Dendritic cell treated with granulocyte-macrophage colony-stimulating factor and Interleukin-4, amounts not matched to agents 40 ng/mL and 50 ng/mL, for 4 days (primary cell): ENCODE data around the gene GNB5.
"Not testable (repeated sequence)": the region's sequence is repeated elsewhere in the genome, so short reads cannot be mapped to it uniquely, and the experiment has no call there.

Experiments
- H3K27ac Mint-ChIP-seq: one replicate; pipeline ENCODE4 v1.8.0; 2022; ENCODE audit warnings: mild to moderate bottlenecking, mixed read lengths
- H3K27me3 Mint-ChIP-seq: one replicate; pipeline ENCODE4 v1.8.0; 2022; ENCODE audit warnings: mild to moderate bottlenecking, mixed read lengths
- H3K36me3 Mint-ChIP-seq: one replicate; pipeline ENCODE4 v1.8.0; 2022; ENCODE audit warnings: low read depth, mixed read lengths
- H3K4me1 Mint-ChIP-seq: one replicate; pipeline ENCODE4 v1.8.0; 2022; ENCODE audit warnings: low read depth, mixed read lengths
- H3K4me3 Mint-ChIP-seq: one replicate; pipeline ENCODE4 v1.8.0; 2022; ENCODE audit warnings: mild to moderate bottlenecking, moderate library complexity, mixed read lengths
- H3K9me3 Mint-ChIP-seq: one replicate; pipeline ENCODE4 v1.8.0; 2022; ENCODE audit warnings: mixed read lengths
- intact Hi-C: fragments of 100-400 bp; cut with micrococcal nuclease; formaldehyde crosslinking; loops from one replicate; pipeline ENCODE4 v1.15.0; 2022

The GNB5 gene

GRCh38 chr15:52171386-52171785, 19.8 kb downstream of the GNB5 start:
- no peaks in the 10 kb centered on the region for H3K4me1 Mint-ChIP-seq
- H3K27me3 Mint-ChIP-seq = no peaks in the 10 kb centered on the region
- H3K9me3 Mint-ChIP-seq = no peaks in the 10 kb centered on the region
- H3K27ac Mint-ChIP-seq = no peak overlapping the region
- intact Hi-C loops = no loop called here
- H3K4me3 Mint-ChIP-seq = no peak overlapping the region
- H3K36me3 Mint-ChIP-seq = no peaks in the 10 kb centered on the region

DNA sequence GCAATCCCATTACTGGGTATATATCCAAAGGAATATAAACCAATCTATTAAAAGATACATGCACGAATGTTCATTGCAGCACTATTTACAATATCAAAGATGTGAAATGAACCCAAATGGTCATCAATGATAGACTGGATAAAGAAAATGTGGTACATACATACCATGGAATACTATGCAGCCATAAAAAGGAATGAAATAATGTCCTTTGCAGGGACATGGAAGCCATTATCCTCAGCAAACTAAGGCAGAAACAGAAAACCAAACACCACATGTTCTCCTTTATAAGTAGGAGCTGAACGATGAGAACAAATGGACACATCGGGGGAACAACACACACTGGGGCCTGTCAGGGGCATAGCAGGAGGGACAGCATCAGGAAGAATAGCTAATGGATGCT, 21.0 kb downstream of the GNB5 start:
- H3K4me3 Mint-ChIP-seq, intact Hi-C loops, H3K9me3 Mint-ChIP-seq, H3K4me1 Mint-ChIP-seq, H3K27me3 Mint-ChIP-seq, H3K27ac Mint-ChIP-seq, H3K36me3 Mint-ChIP-seq: not testable (repeated sequence)

GRCh38 chr15:52165494-52166131, 25.6 kb downstream of the GNB5 start:
- intact Hi-C loops, H3K4me3 Mint-ChIP-seq, H3K36me3 Mint-ChIP-seq, H3K9me3 Mint-ChIP-seq, H3K4me1 Mint-ChIP-seq, H3K27ac Mint-ChIP-seq, H3K27me3 Mint-ChIP-seq: not testable (repeated sequence)

DNA sequence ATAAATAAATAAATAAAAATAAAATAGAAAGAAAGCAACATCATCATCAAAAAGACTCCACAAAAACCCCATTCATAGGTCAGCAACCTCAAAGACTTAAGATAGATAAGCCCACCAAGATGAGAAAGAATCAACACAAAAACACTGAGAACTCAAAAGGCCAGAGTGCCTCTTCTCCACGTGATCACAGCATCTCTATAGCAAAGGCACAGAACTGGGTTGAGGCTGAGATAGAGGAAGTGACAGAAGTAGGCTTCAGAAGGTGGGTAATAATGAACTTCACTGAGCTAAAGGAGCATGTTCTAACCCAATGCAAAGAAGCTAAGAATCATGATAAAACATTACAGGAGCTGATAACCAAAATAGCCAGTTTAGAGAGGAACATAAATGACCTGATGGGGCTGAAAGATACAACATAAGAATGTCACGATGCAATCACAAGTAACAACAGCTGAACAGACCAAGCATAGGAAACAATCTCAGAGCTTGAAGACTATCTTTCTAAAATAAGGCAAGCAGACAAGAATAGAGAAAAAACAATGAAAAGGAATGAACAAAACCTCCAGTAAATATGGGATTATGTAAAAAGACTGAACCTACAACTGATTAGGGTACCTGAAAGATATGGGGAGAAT, 26.4 kb downstream of the GNB5 start:
- H3K9me3 Mint-ChIP-seq = no peaks in the 10 kb centered on the region
- no peaks in the 10 kb centered on the region for H3K36me3 Mint-ChIP-seq
- intact Hi-C loops = no loop called here
- H3K4me3 Mint-ChIP-seq = no peak overlapping the region
- no peaks in the 10 kb centered on the region for H3K27me3 Mint-ChIP-seq
- no peaks in the 10 kb centered on the region for H3K4me1 Mint-ChIP-seq
- H3K27ac Mint-ChIP-seq = no peak overlapping the region

DNA sequence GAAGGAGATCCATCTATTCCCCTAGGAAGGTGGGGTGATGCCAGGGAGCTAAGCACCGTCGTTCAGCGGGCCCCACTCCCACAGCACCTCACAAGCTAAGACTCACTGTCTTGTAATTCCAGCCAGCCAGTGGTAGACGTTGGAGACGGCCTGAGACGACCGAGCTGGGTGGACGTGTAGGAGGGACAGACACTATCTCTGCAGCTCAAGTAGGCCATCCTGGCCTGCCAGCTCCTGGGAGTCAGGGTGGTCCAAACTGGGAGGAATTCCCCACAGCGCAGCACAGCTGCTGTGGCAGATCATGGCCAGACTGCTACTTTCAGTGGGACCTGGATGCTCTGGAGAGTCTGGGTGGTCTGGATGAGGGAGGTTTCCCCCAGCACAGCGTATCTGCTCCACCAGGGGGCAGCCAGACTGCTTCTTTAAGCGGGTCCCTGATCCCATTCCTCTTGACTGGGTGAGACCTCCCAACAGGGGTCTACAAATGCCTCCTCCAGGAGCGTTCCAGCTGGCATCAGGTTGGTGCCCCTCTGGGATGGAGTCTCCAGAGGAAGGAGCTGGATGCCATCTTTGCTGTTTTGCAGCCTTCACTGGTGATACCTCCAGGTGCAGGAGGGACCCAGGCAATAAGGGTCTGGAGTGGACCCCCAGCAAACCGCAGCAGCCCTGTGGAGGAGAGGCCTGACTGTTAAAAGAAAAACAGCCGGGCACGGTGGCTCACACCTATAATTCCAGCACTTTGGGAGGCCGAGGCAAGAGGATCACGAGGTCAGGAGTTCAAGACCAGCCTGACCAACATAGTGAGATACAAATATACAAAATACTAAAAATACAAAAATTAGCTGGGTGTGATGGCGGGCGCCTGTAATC, 27.6 kb downstream of the GNB5 start:
- Mint-ChIP-seq H3K9me3 (no peaks in the 10 kb centered on the region), H3K4me3 (no peak overlapping the region), H3K27ac (no peak overlapping the region), H3K4me1 (no peaks in the 10 kb centered on the region), H3K27me3 (no peaks in the 10 kb centered on the region), H3K36me3 (no peaks in the 10 kb centered on the region)
- intact Hi-C loops = no loop called here

DNA sequence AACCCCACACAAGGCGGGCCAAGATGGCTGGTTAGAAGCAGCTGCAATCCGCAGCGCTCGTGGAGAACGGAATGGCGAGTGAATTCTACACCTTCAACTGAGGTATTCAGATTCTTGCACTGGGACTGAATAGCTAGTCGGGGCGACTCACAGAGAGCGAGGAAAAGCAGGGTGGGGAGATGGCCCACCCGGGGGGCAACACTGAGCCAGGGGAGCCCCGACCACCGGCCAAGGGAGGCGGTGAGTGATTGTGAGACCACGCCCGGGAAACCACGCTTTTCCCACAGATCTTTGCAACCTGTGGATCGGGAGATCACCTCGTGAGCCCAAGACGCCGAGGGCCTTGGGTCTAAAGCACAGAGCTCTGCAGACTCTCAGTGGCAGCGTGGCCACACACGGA, 28.3 kb downstream of the GNB5 start:
- no peaks in the 10 kb centered on the region for H3K9me3 Mint-ChIP-seq
- H3K4me1 Mint-ChIP-seq = no peaks in the 10 kb centered on the region
- H3K27ac Mint-ChIP-seq = no peak overlapping the region
- no peaks in the 10 kb centered on the region for H3K36me3 Mint-ChIP-seq
- no peak overlapping the region for H3K4me3 Mint-ChIP-seq
- no peaks in the 10 kb centered on the region for H3K27me3 Mint-ChIP-seq
- intact Hi-C loops = no loop called here

GRCh38 chr15:52162260-52162659, 28.9 kb downstream of the GNB5 start:
- Mint-ChIP-seq H3K9me3 (no peaks in the 10 kb centered on the region), H3K4me1 (no peaks in the 10 kb centered on the region), H3K36me3 (no peaks in the 10 kb centered on the region), H3K27ac (no peak overlapping the region), H3K4me3 (no peak overlapping the region), H3K27me3 (no peaks in the 10 kb centered on the region)
- intact Hi-C loops = no loop called here

DNA sequence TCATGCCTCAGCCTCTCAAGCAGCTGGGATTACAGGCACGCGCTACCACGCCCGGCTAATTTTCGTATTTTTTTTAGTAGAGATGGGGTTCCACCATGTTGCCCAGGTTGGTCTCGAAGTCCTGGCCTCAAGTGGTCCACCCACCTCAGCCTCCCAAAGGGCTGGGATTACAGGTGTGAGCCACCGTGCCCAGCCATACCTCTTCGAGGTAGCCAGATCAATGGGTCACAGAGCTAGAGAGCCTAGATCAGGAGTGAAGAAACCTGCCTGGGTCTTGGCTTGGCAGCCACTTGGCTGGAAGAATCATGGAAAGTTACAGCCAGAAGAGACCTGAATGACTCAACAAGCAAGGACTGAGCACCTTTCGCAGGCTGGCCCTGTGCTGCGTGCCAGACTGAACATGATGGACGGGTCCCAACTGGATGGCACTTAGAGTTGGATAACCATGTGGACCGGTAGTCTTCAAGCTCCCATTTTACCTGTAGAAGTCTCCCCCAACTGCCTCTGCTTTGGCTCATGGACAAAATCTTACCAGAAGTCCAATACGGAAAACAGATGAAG, 29.7 kb downstream of the GNB5 start:
- no peaks in the 10 kb centered on the region for H3K27me3 Mint-ChIP-seq
- H3K27ac Mint-ChIP-seq = no peak overlapping the region
- intact Hi-C loops = no loop called here
- H3K4me3 Mint-ChIP-seq = no peak overlapping the region
- no peaks in the 10 kb centered on the region for H3K4me1 Mint-ChIP-seq
- no peaks in the 10 kb centered on the region for H3K9me3 Mint-ChIP-seq
- no peaks in the 10 kb centered on the region for H3K36me3 Mint-ChIP-seq

DNA sequence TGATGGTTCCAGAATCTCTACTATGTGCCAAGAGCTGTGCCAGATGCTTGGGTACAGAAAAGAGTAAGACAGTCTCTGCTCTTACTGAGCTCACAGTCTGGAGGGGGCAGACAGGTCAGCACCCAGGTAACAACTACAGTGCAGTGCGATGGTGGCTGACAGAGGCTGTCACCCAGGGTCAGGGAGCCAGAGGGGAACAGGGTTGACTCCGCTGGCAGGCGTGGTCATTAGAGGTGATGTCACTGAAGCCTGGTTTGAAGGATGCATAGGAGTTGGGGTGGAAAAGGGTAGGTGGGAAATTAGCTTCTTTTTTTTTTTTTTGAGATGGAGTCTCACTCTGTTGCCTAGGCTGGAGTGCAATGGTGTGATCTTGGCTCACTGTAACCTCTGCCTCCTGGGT, 31.5 kb downstream of the GNB5 start:
- Mint-ChIP-seq H3K36me3 (no peaks in the 10 kb centered on the region), H3K27ac (no peak overlapping the region), H3K27me3 (no peaks in the 10 kb centered on the region), H3K9me3 (no peaks in the 10 kb centered on the region), H3K4me3 (no peak overlapping the region), H3K4me1 (peaks cover 6% of the 10 kb centered on the region)
- intact Hi-C loops = no loop called here

GRCh38 chr15:52158084-52158765, 33.0 kb downstream of the GNB5 start:
- Mint-ChIP-seq H3K4me1 (peaks cover 9% of the 10 kb centered on the region), H3K36me3 (no peaks in the 10 kb centered on the region), H3K27ac (no peak overlapping the region), H3K9me3 (no peaks in the 10 kb centered on the region), H3K4me3 (no peak overlapping the region), H3K27me3 (no peaks in the 10 kb centered on the region)
- intact Hi-C loops = no loop called here

DNA sequence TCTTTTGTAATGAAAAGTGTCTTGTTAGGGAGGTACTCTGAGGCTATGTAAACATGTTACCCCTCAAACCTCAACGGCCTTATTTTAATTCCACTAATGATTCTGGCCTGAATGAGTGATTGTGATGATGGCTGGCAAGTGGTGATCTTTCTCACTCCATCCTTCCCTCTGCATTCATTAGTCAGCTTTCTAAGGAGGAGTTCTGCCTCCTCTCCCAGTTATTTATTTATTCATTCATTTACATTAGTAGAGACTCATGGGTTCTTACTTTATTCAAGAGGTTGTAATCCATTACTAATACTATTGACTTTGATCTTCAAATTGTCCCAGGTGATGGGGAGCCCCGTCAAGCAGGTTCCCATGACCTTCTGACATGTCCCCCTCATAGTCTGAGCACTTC, 35.3 kb downstream of the GNB5 start:
- Mint-ChIP-seq H3K9me3 (no peaks in the 10 kb centered on the region), H3K27ac (no peak overlapping the region), H3K36me3 (no peaks in the 10 kb centered on the region), H3K27me3 (no peaks in the 10 kb centered on the region), H3K4me1 (peaks cover 9% of the 10 kb centered on the region), H3K4me3 (no peak overlapping the region)
- intact Hi-C loops = no loop called here

GRCh38 chr15:52154896-52155865, 36.0 kb downstream of the GNB5 start:
- Mint-ChIP-seq H3K27ac (no peak overlapping the region), H3K4me3 (no peak overlapping the region), H3K4me1 (peaks cover 9% of the 10 kb centered on the region), H3K9me3 (no peaks in the 10 kb centered on the region), H3K27me3 (no peaks in the 10 kb centered on the region), H3K36me3 (no peaks in the 10 kb centered on the region)
- intact Hi-C loops = no loop called here
